ENCODE data around the gene SEMA3G. TPM values are rescaled to one million over a fixed set of nuclear protein-coding genes. Genes with fewer than 3 reads are reported as not detected.

The SEMA3G gene
- total RNA-seq, 2 experiments from 2014 or later: 0.34 to 0.69 TPM

DNA sequence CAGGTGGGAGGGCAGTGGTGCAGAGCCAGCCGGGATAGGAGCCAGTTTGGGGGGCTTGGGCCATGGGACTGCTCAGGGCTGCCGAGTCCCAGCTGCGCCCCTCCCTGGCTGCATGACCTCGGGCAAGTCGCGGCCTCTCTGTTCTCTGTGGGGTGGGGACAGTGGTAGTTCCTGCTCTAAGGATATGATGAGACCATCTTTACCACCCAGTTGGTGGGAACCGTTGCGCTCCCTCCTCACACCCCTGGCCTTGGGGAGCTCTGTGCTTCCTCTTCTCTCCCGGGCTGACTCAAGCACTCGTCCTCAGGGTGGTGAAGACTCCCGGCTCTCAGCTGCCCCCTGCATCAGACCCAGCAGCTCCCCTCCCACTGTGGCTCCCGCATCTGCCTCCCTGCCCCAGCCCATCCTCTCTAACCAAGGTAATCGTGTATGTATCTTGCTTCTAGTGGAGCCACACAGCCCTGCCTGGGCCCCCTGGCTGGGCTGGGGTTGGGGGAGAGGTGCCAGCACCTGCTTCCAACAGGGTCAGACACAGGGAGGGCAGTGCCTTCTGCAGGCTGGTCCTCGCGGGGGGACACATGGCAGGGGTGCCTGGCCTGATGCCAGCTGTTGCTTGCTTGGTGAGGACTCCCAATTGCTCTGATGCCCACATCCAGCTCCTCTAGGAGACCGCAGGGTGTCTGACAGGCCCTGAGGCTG lies 35.1 kb upstream of the SEMA3G start:
- Histone ChIP-seq H3K36me3 (ENCODE audit: insufficient read depth, low read length) (peaks cover 69% of the 10 kb centered on the region), H3K4me3 (ENCODE audit: low read length) (no peak overlapping the region), H3K4me1 (ENCODE audit: insufficient read depth, low read length) (no peaks in the 10 kb centered on the region), H3K9me3 (ENCODE audit: control insufficient read depth in 1 of 2, insufficient read depth in 1 of 2, low read length in 2 of 2) (no peaks in the 10 kb centered on the region), H3K27ac (ENCODE audit: low read depth in 1 of 2, low read length in 2 of 2) (no peak overlapping the region), H3K27me3 (ENCODE audit: control insufficient read depth in 1 of 2, insufficient read depth in 2 of 2, low read length in 2 of 2) (no peaks in the 10 kb centered on the region)
- DNase-seq (no peak), ATAC-seq (ENCODE audit: poor library complexity) (no peak)
- ChIA-PET CTCF (no interaction called here), POLR2A (no interaction called here)
- no peak for TF ChIP-seq CTCF (IDR thresholded peaks at IDR 0.05)
- H3K9me3 Mint-ChIP-seq: no peaks in the 10 kb centered on the region
- H3K27ac Mint-ChIP-seq: no peak overlapping the region
- H3K4me3 Mint-ChIP-seq: no peak overlapping the region
- no peaks in the 10 kb centered on the region for H3K27me3 Mint-ChIP-seq
- intact Hi-C loops (cut with DNase I, micrococcal nuclease): no loop called here
- H3K4me1 Mint-ChIP-seq (ENCODE audit: low read depth): no peaks in the 10 kb centered on the region
- H3K36me3 Mint-ChIP-seq (ENCODE audit: low read depth): peaks cover 95% of the 10 kb centered on the region

- ChIA-PET CTCF (no interaction called here), POLR2A (no interaction called here)
- intact Hi-C loops (cut with DNase I, micrococcal nuclease): no loop called here
- H3K27me3 Mint-ChIP-seq: no peaks in the 10 kb centered on the region
- TF ChIP-seq CTCF (IDR thresholded peaks at IDR 0.05): no peak
- Histone ChIP-seq H3K4me1 (ENCODE audit: insufficient read depth, low read length) (no peaks in the 10 kb centered on the region), H3K27me3 (ENCODE audit: control insufficient read depth in 1 of 2, insufficient read depth in 2 of 2, low read length in 2 of 2) (no peaks in the 10 kb centered on the region), H3K9me3 (ENCODE audit: control insufficient read depth in 1 of 2, insufficient read depth in 1 of 2, low read length in 2 of 2) (no peaks in the 10 kb centered on the region), H3K36me3 (ENCODE audit: insufficient read depth, low read length) (peaks cover 74% of the 10 kb centered on the region), H3K4me3 (ENCODE audit: low read length) (no peak overlapping the region), H3K27ac (ENCODE audit: low read depth in 1 of 2, low read length in 2 of 2) (no peak overlapping the region)
- H3K4me3 Mint-ChIP-seq: no peak overlapping the region
- ATAC-seq (ENCODE audit: poor library complexity) (no peak), DNase-seq (no peak)
- H3K4me1 Mint-ChIP-seq (ENCODE audit: low read depth): no peaks in the 10 kb centered on the region
- no peaks in the 10 kb centered on the region for H3K9me3 Mint-ChIP-seq
- H3K27ac Mint-ChIP-seq: no peak overlapping the region
- H3K36me3 Mint-ChIP-seq (ENCODE audit: low read depth): peaks cover 92% of the 10 kb centered on the region
Measured at GRCh38 chr3:52479037-52479876, 34.4 kb upstream of the SEMA3G start.

DNA sequence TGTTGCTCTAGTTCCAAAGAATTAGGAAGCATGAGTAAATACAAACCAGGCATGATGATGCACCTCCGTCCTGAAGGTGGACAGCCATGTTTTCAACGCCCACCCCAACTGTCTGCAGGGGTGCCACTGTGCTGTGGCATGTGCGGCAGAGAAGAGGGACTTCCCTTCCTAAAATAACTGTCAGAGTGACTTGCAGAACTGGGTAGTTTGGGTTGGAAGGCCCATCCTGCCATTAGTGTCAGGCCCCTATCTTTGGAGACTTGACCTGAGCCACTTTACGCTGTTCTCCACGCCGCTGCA lies 32.8 kb upstream of the SEMA3G start:
- POLR2A ChIA-PET: no interaction called here
- H3K9me3 Mint-ChIP-seq: no peaks in the 10 kb centered on the region
- no peaks in the 10 kb centered on the region for H3K4me1 Mint-ChIP-seq (ENCODE audit: low read depth)
- CTCF ChIA-PET: no interaction called here
- Histone ChIP-seq H3K36me3 (ENCODE audit: insufficient read depth, low read length) (peaks cover 84% of the 10 kb centered on the region), H3K4me3 (ENCODE audit: low read length) (no peak overlapping the region), H3K27ac (ENCODE audit: low read depth in 1 of 2, low read length in 2 of 2) (no peak overlapping the region), H3K9me3 (ENCODE audit: control insufficient read depth in 1 of 2, insufficient read depth in 1 of 2, low read length in 2 of 2) (no peaks in the 10 kb centered on the region), H3K4me1 (ENCODE audit: insufficient read depth, low read length) (no peaks in the 10 kb centered on the region), H3K27me3 (ENCODE audit: control insufficient read depth in 1 of 2, insufficient read depth in 2 of 2, low read length in 2 of 2) (no peaks in the 10 kb centered on the region)
- intact Hi-C loops (cut with DNase I, micrococcal nuclease): no loop called here
- H3K27ac Mint-ChIP-seq: no peak overlapping the region
- no peak for TF ChIP-seq CTCF (IDR thresholded peaks at IDR 0.05)
- peaks cover 90% of the 10 kb centered on the region for H3K36me3 Mint-ChIP-seq (ENCODE audit: low read depth)
- DNase-seq (no peak), ATAC-seq (ENCODE audit: poor library complexity) (no peak)
- H3K4me3 Mint-ChIP-seq: no peak overlapping the region
- H3K27me3 Mint-ChIP-seq: no peaks in the 10 kb centered on the region

Data from CD4-positive, alpha-beta T cell (primary cell).